GM18517 (cell line): Measurements from ENCODE around the gene MYT1.

Experiments
- ATAC-seq: cut with Tn5 transposase; IDR thresholded peaks from one replicate; pipeline ENCODE4 v1.9.1; 2021; ENCODE audit warnings: mild to moderate bottlenecking, moderate library complexity; ENCODE audit not compliant: unreplicated experiment

Gene MYT1

DNA sequence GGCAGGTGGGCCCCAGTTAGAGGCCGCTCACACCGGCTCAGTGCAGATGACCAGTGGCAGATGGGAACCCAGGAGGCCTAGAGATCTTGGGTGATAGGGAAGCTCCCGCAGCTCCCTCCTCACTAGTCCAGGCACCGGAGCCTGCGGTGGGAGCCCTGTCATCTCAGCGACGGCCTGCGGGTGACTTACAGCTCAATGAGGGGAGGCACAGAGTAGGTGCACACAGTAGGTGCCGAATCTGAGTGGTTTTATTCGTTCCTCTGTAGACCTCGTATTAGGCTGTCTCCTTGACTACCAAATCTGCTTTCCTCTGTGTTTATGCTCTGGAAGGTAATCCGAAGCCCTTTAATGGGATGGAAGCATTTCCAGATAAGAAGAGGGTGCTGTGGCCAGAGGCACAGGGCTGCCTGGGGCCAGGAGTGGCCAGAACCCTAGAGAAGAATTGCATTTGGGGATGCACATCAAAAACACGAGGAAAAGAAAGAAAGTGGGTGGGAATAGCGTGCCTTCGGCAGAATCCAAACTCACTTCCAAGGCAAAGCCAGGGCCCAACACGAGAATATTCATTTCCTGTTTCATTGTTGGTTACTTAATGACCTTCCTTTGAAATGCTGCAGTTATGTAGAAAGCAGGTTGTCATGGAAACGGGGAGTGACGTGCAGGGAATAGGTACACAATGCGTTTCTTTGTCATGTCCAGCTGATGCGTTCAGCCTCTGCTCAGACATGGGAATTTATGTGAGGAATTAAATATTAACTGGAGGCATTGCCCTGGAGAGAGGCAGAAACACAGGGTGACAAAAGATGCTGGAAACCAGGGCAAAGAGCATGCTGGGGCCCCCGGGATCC is 24.7 kb downstream of the MYT1 start:
- no peak for ATAC-seq

DNA sequence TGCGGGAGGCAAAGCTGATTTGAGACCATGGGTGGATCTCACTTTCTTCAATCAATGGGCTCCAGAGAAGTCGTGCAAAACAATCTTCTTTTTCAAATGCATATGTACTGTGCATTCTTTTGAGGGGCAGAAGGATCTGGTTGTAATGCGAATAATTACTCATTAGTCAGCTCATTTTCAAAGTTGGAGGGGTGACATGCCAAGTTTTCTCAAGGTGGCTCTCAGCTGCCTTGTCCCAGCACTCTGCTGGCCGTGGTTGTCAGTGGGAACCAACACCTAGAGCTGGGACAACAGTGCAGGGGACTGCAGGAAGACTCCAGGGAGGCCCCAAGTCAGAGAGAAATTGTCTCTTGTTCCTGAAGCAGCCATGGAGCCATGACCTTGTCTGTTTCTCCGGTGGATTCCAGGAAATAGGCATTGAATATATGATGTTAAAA is 25.3 kb downstream of the MYT1 start:
- no peak for ATAC-seq

GRCh38 chr20:64189986-64190385 is 25.7 kb downstream of the MYT1 start:
- ATAC-seq = no peak

- ATAC-seq = no peak
Measured at GRCh38 chr20:64191002-64191401, 26.8 kb downstream of the MYT1 start.

- no peak for ATAC-seq
Measured at GRCh38 chr20:64192406-64192805, 28.2 kb downstream of the MYT1 start.

DNA sequence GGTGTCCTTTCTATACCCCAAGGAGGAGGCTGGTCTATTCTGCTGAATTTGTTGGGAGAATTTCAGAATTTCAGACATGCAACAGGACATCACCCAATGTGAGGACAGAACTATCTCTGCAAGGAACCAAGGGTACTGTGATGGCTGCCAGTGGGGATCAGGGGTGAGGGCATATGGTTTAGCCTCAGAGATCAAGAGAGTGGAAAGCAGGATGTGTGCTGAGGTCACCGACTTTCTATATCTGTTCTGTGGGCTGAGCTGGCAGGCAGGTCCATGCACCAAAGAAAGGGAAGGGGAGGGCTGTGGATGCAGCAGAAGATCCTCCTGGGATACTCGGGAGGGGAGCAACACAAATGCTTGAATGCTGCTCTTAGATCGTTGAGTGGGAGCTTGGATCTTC is 28.8 kb downstream of the MYT1 start:
- ATAC-seq = no peak

- no peak for ATAC-seq
Measured at GRCh38 chr20:64194269-64194668, 30.0 kb downstream of the MYT1 start.

GRCh38 chr20:64196309-64196708 is 32.1 kb downstream of the MYT1 start:
- ATAC-seq = no peak

GRCh38 chr20:64196847-64197306 is 32.6 kb downstream of the MYT1 start:
- no peak for ATAC-seq

DNA sequence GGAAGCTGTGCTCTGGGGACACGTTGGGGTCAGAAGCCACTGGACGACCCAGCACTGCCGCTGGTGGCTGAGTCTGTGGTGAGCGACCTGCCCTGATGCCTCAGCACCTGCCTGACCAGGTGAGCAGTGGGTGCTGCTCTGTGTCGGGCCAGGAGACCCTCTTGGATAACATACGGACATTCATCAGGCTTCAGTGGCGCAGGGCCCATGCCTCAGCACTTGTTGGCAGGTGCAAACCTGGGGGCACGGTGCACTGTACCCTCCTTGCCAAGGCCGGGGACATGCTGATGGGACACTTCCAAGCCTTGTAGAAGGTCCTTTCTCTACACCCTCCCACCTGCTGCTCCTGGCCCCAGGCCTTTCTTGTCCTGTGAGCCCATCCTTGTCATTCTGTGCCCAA is 34.1 kb downstream of the MYT1 start:
- no peak for ATAC-seq

- ATAC-seq = no peak
Measured at GRCh38 chr20:64199395-64199794, 35.1 kb downstream of the MYT1 start.

GRCh38 chr20:64200740-64201139 is 36.5 kb downstream of the MYT1 start:
- ATAC-seq = no peak

DNA sequence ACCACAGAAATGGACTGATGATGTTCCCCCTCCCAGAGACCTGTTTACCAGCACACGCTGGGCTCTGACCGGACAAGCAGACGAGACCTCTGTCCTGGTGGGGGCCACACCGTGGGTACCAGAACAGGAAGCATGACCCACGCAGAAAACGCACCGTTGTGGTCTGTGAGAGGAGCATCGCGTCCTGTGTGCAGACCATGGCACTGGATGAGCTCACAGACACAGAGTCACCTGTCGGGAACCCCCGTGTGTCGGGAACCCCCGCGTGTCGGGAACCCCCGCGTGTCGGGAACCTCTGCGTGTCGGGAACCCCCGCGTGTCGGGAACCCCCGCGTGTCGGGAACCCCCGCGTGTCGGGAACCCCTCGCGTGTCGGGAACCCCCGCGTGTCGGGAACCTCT is 37.4 kb downstream of the MYT1 start:
- no peak for ATAC-seq

- ATAC-seq = no peak
Measured at GRCh38 chr20:64203037-64203777, 39.0 kb downstream of the MYT1 start.

DNA sequence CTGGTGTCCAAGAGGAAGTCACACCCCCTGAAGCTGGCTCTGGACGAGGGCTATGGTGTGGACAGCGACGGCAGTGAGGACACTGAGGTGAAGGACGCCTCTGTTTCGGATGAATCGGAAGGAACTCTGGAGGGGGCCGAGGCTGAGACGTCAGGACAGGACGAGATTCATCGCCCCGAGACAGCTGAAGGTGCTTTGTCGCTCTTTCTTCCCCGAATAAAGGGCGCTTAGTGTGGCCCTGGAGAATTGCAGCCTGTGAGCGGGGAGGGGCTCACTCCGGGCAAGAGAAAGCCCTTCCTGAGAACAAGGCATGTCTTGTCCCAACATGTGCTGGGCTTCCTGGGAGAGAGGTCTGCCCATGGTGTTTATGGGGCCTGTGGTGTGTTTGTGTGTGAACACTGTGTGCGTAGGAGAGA is 41.4 kb downstream of the MYT1 start:
- no peak for ATAC-seq

GRCh38 chr20:64206614-64207013 is 42.4 kb downstream of the MYT1 start:
- ATAC-seq = no peak

GRCh38 chr20:64207641-64208590 is 43.7 kb downstream of the MYT1 start:
- no peak for ATAC-seq

DNA sequence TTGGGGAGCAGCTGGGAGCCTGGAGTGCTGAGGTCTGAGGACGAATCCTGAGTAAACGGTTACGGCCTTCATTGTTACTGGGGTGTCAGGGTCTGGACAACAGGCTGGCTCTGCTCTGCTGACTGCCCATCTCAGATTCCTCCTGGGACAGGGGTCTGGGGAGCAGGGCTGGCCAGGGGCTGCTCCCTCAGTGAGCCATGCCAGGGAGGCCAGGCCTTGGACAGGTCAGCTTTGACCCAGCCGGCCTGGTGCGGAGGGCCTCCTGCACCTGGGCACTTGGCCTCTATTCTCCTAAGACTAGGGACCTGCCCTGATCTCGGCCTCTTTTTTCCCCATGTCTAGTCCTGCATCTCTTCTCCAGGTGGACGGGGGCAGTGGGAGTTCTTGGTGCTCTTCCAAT is 44.9 kb downstream of the MYT1 start:
- no peak for ATAC-seq

- no peak for ATAC-seq
Measured at GRCh38 chr20:64210656-64211369, 46.6 kb downstream of the MYT1 start.
